LNCAP (cell line): ENCODE results near the gene COMMD8.
A peak's percentile ranks its signal among the peaks of the same experiment; 100 is the strongest.

Experiments
- CTCF ChIP-seq: fragments of 450-650 bp; IDR thresholded peaks from 2 replicates; pipeline ENCODE4 v1.5.1; 2017; ENCODE audit warnings: mild to moderate bottlenecking

COMMD8 gene

GRCh38 chr4:47494124-47494430, 30.6 kb upstream of the COMMD8 start:
- no peak for TF ChIP-seq CTCF

GRCh38 chr4:47493238-47494123, 30.0 kb upstream of the COMMD8 start:
- no peak for TF ChIP-seq CTCF

GRCh38 chr4:47490550-47490949, 27.0 kb upstream of the COMMD8 start:
- peak; percentile 37 for TF ChIP-seq CTCF

- TF ChIP-seq CTCF: no peak
Observed at GRCh38 chr4:47488706-47489105, 25.2 kb upstream of the COMMD8 start.

- no peak for TF ChIP-seq CTCF
Observed at GRCh38 chr4:47486231-47486673, 22.8 kb upstream of the COMMD8 start.

GRCh38 chr4:47485768-47486167, 22.3 kb upstream of the COMMD8 start:
- TF ChIP-seq CTCF: no peak

- no peak for TF ChIP-seq CTCF
Observed at GRCh38 chr4:47485047-47485692, 21.7 kb upstream of the COMMD8 start, which contains the start of gene ATP10D. ATP10D (plus strand) TSS chr4:47485275; CDS start chr4:47512541, 27,266 bp downstream.
